Mesothelial cell of epicardium (in vitro differentiated cells): Measurements from ENCODE around the gene CELF2. TPM values are rescaled to one million over a fixed set of nuclear protein-coding genes. Genes with fewer than 3 reads are reported as not detected.

Source experiments
- DNase-seq, 2 experiments: peaks; one replicate each; pipeline ENCODE4 v3.0.0; 2021; ENCODE audit warnings: low spot score in 2 of 2; ENCODE audit not compliant: unreplicated experiment in 2 of 2
- H3K27ac Mint-ChIP-seq: 2 replicates; pipeline ENCODE4 v1.8.0; 2021; ENCODE audit warnings: mixed read lengths
- H3K27me3 Mint-ChIP-seq: 2 replicates; pipeline ENCODE4 v1.8.0; 2021; ENCODE audit warnings: low read depth, mixed read lengths
- H3K36me3 Mint-ChIP-seq: 2 replicates; pipeline ENCODE4 v1.8.0; 2021; ENCODE audit warnings: mixed read lengths
- H3K4me1 Mint-ChIP-seq: 2 replicates; pipeline ENCODE4 v1.8.0; 2021; ENCODE audit warnings: mixed read lengths
- H3K4me3 Mint-ChIP-seq: 2 replicates; pipeline ENCODE4 v1.8.0; 2021; ENCODE audit warnings: mild to moderate bottlenecking, moderate library complexity, mixed read lengths
- H3K9me3 Mint-ChIP-seq: 2 replicates; pipeline ENCODE4 v1.8.0; 2021; ENCODE audit warnings: mixed read lengths
- total RNA-seq: library from RNA; stranded (reverse); gene quantifications from 3 replicates; pipeline ENCODE4 v1.2.1, GENCODE V29; 2021
- TF ChIP-seq, protein P1 (sequence below): fragments of 200-600 bp; sonication (generic); IDR thresholded peaks from one replicate; pipeline ENCODE4 v1.5.0; 2021; ENCODE audit warnings: antibody characterized with exemption; ENCODE audit not compliant: unreplicated experiment

CELF2 gene
- total RNA-seq, 1 donor from 2014 or later: 24.0 TPM

DNA sequence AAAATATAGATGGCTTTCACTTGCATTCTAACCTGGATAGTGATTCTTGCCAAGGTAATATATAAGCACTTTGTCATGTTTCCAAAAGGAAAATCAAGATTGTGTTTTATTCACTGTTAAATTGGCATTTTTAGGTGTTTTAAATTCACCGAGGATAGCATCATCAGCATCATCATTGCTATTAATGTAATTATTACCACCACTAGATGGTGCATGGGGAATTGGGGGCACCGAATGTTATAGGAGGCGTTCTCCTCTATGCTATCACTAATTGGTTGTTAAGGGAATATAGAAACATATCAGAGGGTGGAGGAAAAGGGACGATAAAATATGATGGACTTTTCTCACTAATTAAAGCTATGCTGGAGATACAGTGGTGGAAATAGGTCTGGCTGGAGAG lies 95.5 kb downstream of the CELF2 start:
- Mint-ChIP-seq H3K4me3 (no peak overlapping the region), H3K4me1 (peaks cover 26% of the 10 kb centered on the region), H3K27me3 (no peaks in the 10 kb centered on the region), H3K9me3 (peaks cover 11% of the 10 kb centered on the region), H3K36me3 (peaks cover 2% of the 10 kb centered on the region), H3K27ac (no peak overlapping the region)
- TF ChIP-seq, protein P1, sequence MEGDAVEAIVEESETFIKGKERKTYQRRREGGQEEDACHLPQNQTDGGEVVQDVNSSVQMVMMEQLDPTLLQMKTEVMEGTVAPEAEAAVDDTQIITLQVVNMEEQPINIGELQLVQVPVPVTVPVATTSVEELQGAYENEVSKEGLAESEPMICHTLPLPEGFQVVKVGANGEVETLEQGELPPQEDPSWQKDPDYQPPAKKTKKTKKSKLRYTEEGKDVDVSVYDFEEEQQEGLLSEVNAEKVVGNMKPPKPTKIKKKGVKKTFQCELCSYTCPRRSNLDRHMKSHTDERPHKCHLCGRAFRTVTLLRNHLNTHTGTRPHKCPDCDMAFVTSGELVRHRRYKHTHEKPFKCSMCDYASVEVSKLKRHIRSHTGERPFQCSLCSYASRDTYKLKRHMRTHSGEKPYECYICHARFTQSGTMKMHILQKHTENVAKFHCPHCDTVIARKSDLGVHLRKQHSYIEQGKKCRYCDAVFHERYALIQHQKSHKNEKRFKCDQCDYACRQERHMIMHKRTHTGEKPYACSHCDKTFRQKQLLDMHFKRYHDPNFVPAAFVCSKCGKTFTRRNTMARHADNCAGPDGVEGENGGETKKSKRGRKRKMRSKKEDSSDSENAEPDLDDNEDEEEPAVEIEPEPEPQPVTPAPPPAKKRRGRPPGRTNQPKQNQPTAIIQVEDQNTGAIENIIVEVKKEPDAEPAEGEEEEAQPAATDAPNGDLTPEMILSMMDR: no peak
- DNase-seq: no peak

DNA sequence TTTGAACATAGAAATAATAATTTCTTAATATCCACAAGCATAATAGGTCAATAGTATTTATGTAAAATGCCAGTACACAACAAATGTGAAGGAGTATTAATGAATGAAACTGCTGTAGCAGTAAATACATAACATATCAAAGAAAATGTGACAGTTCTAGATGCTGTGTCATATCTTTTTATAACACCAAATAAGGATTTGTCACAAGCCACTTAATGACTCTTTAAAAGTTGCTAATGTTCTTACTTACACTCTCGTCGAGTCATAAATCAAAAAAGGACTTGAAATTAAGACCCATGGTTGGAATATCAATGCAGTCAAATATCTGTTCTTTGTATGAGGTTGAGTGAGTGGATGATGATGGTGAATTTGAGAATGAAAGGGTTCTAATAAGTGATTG lies 96.6 kb downstream of the CELF2 start:
- Mint-ChIP-seq H3K9me3 (peaks cover 3% of the 10 kb centered on the region), H3K4me1 (peaks cover 26% of the 10 kb centered on the region)
- no peak for DNase-seq

DNA sequence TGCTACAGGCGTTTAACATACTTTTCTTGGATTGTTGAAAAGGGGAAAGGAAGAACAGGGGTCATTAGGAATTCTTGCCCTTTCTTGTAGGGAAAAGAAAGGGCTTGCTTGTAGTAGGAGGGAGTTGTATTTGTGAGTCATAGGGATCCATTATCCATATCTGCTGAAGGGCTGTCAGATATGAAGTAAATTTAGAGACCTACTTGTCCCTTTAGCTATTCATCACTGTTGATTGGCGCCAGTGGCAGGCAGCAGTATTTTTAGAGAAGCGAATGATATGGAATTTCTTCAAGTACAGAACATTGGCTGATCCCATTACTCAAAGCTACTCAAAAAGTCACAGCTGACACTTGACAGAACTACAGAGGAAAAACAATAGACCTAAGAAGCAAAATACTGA lies 97.7 kb downstream of the CELF2 start:
- Mint-ChIP-seq H3K36me3 (no peaks in the 10 kb centered on the region), H3K4me1 (peaks cover 24% of the 10 kb centered on the region), H3K27ac (no peak overlapping the region), H3K4me3 (no peak overlapping the region), H3K27me3 (peaks cover 7% of the 10 kb centered on the region), H3K9me3 (peaks cover under 1% of the 10 kb centered on the region)
- TF ChIP-seq, protein P1: no peak
- no peak for DNase-seq

More for the DNA sequence above, 96.6 kb downstream of the CELF2 start:
- TF ChIP-seq, protein P1: no peak
- peaks cover 4% of the 10 kb centered on the region for H3K27me3 Mint-ChIP-seq
- H3K27ac Mint-ChIP-seq: no peak overlapping the region
- H3K36me3 Mint-ChIP-seq: peaks cover 2% of the 10 kb centered on the region
- H3K4me3 Mint-ChIP-seq: no peak overlapping the region

DNA sequence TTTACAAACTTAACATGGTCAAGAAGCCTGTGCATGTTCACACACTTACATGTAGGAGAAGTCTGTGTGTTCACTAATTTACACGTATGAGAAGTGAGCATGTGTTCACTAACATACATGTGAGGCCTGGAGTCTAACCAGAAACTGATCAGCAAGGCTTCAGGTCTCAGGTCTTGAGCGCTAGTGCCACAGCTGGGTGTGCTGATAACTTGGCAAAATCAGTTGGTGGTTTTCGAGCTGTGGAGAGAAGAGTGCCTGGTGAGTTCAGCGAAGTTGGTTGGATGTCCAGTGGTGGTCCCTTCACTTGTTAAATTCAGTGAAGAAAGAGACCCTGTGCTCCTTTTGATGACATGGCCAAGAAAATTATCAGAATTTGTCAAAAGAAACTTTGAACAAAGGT lies 98.7 kb downstream of the CELF2 start:
- TF ChIP-seq, protein P1: no peak
- H3K4me3 Mint-ChIP-seq: no peak overlapping the region
- H3K36me3 Mint-ChIP-seq: no peaks in the 10 kb centered on the region
- peaks cover 14% of the 10 kb centered on the region for H3K4me1 Mint-ChIP-seq
- H3K27me3 Mint-ChIP-seq: peaks cover 16% of the 10 kb centered on the region
- H3K27ac Mint-ChIP-seq: no peak overlapping the region
- H3K9me3 Mint-ChIP-seq: no peaks in the 10 kb centered on the region
- no peak for DNase-seq

DNA sequence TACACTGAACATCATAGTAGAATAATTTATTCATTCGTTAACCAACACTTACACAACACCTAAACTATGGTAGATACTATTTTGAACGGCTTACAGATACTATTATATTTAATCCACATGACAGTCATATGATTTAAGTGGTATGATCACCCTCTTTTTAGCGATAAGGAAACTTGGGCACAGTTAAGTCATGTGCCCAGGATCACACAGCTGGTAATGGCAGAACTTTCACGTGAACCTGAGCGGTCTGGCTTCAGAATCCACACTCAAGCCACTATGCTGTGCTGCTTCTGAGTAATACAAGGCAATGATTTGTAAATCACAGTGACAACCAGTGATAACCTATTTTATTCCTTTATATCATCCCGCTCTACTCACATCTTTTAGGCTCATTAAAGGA lies 99.1 kb downstream of the CELF2 start:
- TF ChIP-seq, protein P1: no peak

DNA sequence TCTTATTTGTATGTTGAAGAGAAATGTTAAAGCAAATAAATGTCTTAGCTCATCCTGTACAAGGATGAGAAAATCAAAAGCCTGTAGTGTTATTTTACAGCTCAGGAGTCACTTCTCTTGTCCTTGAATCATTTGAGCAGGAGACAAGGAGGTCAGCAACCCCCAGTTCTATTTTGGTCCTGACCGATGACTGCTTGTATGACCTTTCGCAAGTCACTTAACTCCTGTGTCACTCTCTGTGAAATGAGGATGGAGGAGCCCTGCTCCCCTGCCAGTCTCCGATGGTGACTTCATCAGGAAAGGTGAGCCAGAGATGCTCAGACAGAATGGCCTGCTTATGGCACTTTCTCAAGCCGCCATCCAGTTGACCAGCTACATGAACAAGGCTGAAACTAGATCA lies 101.0 kb downstream of the CELF2 start:
- Mint-ChIP-seq H3K27me3 (peaks cover 33% of the 10 kb centered on the region), H3K4me3 (no peak overlapping the region), H3K4me1 (peaks cover 12% of the 10 kb centered on the region), H3K9me3 (no peaks in the 10 kb centered on the region), H3K27ac (no peak overlapping the region), H3K36me3 (no peaks in the 10 kb centered on the region)
- no peak for DNase-seq
- TF ChIP-seq, protein P1: no peak

More for the DNA sequence above, 99.1 kb downstream of the CELF2 start:
- DNase-seq: no peak
- Mint-ChIP-seq H3K4me1 (peaks cover 10% of the 10 kb centered on the region), H3K9me3 (no peaks in the 10 kb centered on the region), H3K4me3 (no peak overlapping the region), H3K27me3 (peaks cover 19% of the 10 kb centered on the region), H3K27ac (no peak overlapping the region), H3K36me3 (no peaks in the 10 kb centered on the region)
